Measurements from ENCODE around the gene ZNF627.
"Not testable (repeated sequence)": the region's sequence is repeated elsewhere in the genome, so short reads cannot be mapped to it uniquely, and the experiment has no call there.

Gene ZNF627

GRCh38 chr19:11597202-11598102 is at the start of gene ZNF627:
ZNF627 (plus strand) TSS chr19:11597483; CDS start chr19:11597628, 145 bp downstream.
- peak; percentile 98 for DNase-seq (ENCODE audit: low spot score)

GRCh38 chr19:11547929-11548700 is 49.2 kb upstream of the ZNF627 start:
- DNase-seq (ENCODE audit: low spot score) = no peak

GRCh38 chr19:11549386-11549953 is 47.8 kb upstream of the ZNF627 start:
- no peak for DNase-seq (ENCODE audit: low spot score)

- no peak for DNase-seq (ENCODE audit: low spot score)
Observed at GRCh38 chr19:11550265-11550664, 47.0 kb upstream of the ZNF627 start.

GRCh38 chr19:11551603-11552235 is 45.6 kb upstream of the ZNF627 start:
- DNase-seq (ENCODE audit: low spot score) = no peak

- no peak for DNase-seq (ENCODE audit: low spot score)
Observed at GRCh38 chr19:11552666-11553372, 44.5 kb upstream of the ZNF627 start.

- no peak for DNase-seq (ENCODE audit: low spot score)
Observed at GRCh38 chr19:11554160-11554559, 43.1 kb upstream of the ZNF627 start.

- DNase-seq (ENCODE audit: low spot score) = no peak
Observed at GRCh38 chr19:11555246-11555645, 42.0 kb upstream of the ZNF627 start.

GRCh38 chr19:11556634-11557420 is 40.5 kb upstream of the ZNF627 start:
- no peak for DNase-seq (ENCODE audit: low spot score)

GRCh38 chr19:11558881-11559828 is 38.1 kb upstream of the ZNF627 start, which contains the start of gene ELOF1:
ELOF1 (minus strand) TSS chr19:11559230; CDS start chr19:11554347, 4,883 bp downstream.
- peak; percentile 97 for DNase-seq (ENCODE audit: low spot score)

GRCh38 chr19:11560404-11561051 is 36.8 kb upstream of the ZNF627 start:
- peak; percentile 78 for DNase-seq (ENCODE audit: low spot score)

GRCh38 chr19:11563532-11563931 is 33.8 kb upstream of the ZNF627 start:
- no peak for DNase-seq (ENCODE audit: low spot score)

GRCh38 chr19:11564082-11564807 is 33.0 kb upstream of the ZNF627 start:
- not testable (repeated sequence) for DNase-seq (ENCODE audit: low spot score)

- DNase-seq (ENCODE audit: low spot score) = not testable (repeated sequence)
Observed at GRCh38 chr19:11565649-11565980, 31.7 kb upstream of the ZNF627 start.

- no peak for DNase-seq (ENCODE audit: low spot score)
Observed at GRCh38 chr19:11566164-11566563, 31.1 kb upstream of the ZNF627 start.

- DNase-seq (ENCODE audit: low spot score) = no peak
Observed at GRCh38 chr19:11570039-11570462, 27.2 kb upstream of the ZNF627 start.

GRCh38 chr19:11573354-11573753 is 23.9 kb upstream of the ZNF627 start:
- DNase-seq (ENCODE audit: low spot score) = not testable (repeated sequence)

GRCh38 chr19:11573763-11574162 is 23.5 kb upstream of the ZNF627 start:
- DNase-seq (ENCODE audit: low spot score) = not testable (repeated sequence)

Measured in SW480 (cell line).